ENCODE measurements around the gene FBXL14.

GRCh38 chr12:1580526-1580925 lies 13.9 kb downstream of the FBXL14 start:
- TF ChIP-seq EZH2phosphoT487 (IDR thresholded peaks at IDR 0.05; ENCODE audit: insufficient read depth, low read depth) = no peak
- no peak for TF ChIP-seq EZH2 (IDR thresholded peaks at IDR 0.05; ENCODE audit: insufficient read depth, poor library complexity, severe bottlenecking)

Data from GM23248 (cell line).